DND-41 (cell line): ENCODE results near the gene EIF4EBP3.

Experiments
- ATAC-seq: fragments of 200-7000 bp; cut with Tn5 transposase; 3 replicates; pipeline ENCODE4 v1.9.1; 2021; ENCODE audit warnings: low read depth; ENCODE audit not compliant: insufficient read depth
- DNase-seq: peaks from one replicate; pipeline ENCODE4 v3.0.0-alpha.2; 2020
- H2AFZ ChIP-seq: 2 replicates; pipeline ENCODE4 v1.6.0; 2012; ENCODE audit warnings: low read depth, low read length
- H3K27ac ChIP-seq: 2 replicates; pipeline ENCODE4 v1.5.1; 2012; ENCODE audit warnings: low read length, inconsistent platforms
- H3K27me3 ChIP-seq: fragments of 200-600 bp; sonication (generic); 2 replicates; pipeline ENCODE4 v1.6.0; 2012; ENCODE audit warnings: low read length, mild to moderate bottlenecking, inconsistent platforms; ENCODE audit not compliant: insufficient read depth, poor library complexity
- H3K36me3 ChIP-seq: 2 replicates; pipeline ENCODE4 v1.5.1; 2012; ENCODE audit warnings: low read length, inconsistent platforms; ENCODE audit not compliant: insufficient read depth
- H3K4me1 ChIP-seq: 2 replicates; pipeline ENCODE4 v1.5.1; 2012; ENCODE audit warnings: mild to moderate bottlenecking, low read length; ENCODE audit not compliant: insufficient read depth
- H3K4me2 ChIP-seq: 2 replicates; pipeline ENCODE4 v1.6.0; 2012; ENCODE audit warnings: mild to moderate bottlenecking, moderate library complexity, low read length, inconsistent platforms; ENCODE audit not compliant: insufficient read depth
- H3K4me3 ChIP-seq, 2 experiments: fragments of 200-600 bp in 1 of 2; shearing (Covaris generic) in 1 of 2; 2 replicates each; pipeline ENCODE4 v1.5.1; 2012 to 2016; ENCODE audit warnings: inconsistent platforms in 2 of 2, low read length in 2 of 2, mild to moderate bottlenecking in 2 of 2, low read depth in 1 of 2, moderate library complexity in 1 of 2
- H3K79me2 ChIP-seq: 2 replicates; pipeline ENCODE4 v1.6.0; 2012; ENCODE audit warnings: low read length, inconsistent platforms; ENCODE audit not compliant: insufficient read depth
- H3K9ac ChIP-seq: 2 replicates; pipeline ENCODE4 v1.6.0; 2012; ENCODE audit warnings: low read depth, mild to moderate bottlenecking, inconsistent platforms, low read length, moderate library complexity
- H3K9me3 ChIP-seq: 2 replicates; pipeline ENCODE4 v1.5.1; 2012; ENCODE audit warnings: low read length, moderate library complexity, mild to moderate bottlenecking, inconsistent platforms; ENCODE audit not compliant: insufficient read depth, severe bottlenecking
- H4K20me1 ChIP-seq: 2 replicates; pipeline ENCODE4 v1.6.0; 2012; ENCODE audit warnings: low read length; ENCODE audit not compliant: insufficient read depth
- EZH2 ChIP-seq: IDR thresholded peaks from 3 replicates; pipeline ENCODE4 v1.6.1; 2012; ENCODE audit warnings: borderline replicate concordance, low read depth, mild to moderate bottlenecking, moderate library complexity, low read length, inconsistent platforms; ENCODE audit not compliant: severe bottlenecking
- TF ChIP-seq, protein P1 (sequence below): IDR thresholded peaks from 2 replicates; pipeline ENCODE4 v1.5.1; 2012; ENCODE audit warnings: borderline replicate concordance, low read length, moderate library complexity, mild to moderate bottlenecking; ENCODE audit not compliant: poor library complexity, severe bottlenecking; ENCODE audit errors: extremely low read depth

Gene EIF4EBP3

GRCh38 chr5:140568443-140569063, 21.1 kb downstream of the EIF4EBP3 start:
- Histone ChIP-seq H2AFZ (no peak overlapping the region), H3K4me1 (peaks cover 27% of the 10 kb centered on the region), H3K27ac (no peak overlapping the region), H3K9me3 (no peaks in the 10 kb centered on the region), H4K20me1 (0 out of 2 replicates have a peak, but pooled peaks cover 5% of the 10 kb centered on the region), H3K4me2 (no peak overlapping the region), H3K36me3 (peaks cover 35% of the 10 kb centered on the region), H3K9ac (no peak overlapping the region), H3K79me2 (peaks cover 35% of the 10 kb centered on the region), H3K27me3 (no peaks in the 10 kb centered on the region), H3K4me3 (no peak overlapping the region)
- no peak for TF ChIP-seq EZH2
- TF ChIP-seq, protein P1, sequence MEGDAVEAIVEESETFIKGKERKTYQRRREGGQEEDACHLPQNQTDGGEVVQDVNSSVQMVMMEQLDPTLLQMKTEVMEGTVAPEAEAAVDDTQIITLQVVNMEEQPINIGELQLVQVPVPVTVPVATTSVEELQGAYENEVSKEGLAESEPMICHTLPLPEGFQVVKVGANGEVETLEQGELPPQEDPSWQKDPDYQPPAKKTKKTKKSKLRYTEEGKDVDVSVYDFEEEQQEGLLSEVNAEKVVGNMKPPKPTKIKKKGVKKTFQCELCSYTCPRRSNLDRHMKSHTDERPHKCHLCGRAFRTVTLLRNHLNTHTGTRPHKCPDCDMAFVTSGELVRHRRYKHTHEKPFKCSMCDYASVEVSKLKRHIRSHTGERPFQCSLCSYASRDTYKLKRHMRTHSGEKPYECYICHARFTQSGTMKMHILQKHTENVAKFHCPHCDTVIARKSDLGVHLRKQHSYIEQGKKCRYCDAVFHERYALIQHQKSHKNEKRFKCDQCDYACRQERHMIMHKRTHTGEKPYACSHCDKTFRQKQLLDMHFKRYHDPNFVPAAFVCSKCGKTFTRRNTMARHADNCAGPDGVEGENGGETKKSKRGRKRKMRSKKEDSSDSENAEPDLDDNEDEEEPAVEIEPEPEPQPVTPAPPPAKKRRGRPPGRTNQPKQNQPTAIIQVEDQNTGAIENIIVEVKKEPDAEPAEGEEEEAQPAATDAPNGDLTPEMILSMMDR: no peak
- DNase-seq: no peak
- ATAC-seq: no peak

DNA sequence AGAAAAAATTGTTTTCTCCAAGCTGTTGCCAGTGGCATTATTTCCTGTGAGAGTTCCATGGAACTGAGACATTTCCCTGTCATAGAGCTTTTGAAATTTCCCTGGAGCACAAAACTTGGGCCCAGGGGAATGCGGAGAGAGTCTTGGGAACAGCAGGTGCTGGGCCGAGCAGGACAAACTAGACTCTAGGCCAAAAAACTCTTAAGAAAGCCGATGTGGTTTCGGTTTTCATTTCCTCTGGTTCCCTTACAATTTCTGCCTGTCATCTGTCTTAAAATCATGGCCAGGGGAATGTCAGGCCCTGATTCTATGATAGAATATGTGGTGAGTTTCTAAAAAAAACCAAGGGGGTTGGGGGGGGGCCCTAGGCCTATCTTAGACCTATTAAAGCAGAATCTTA, 21.7 kb downstream of the EIF4EBP3 start:
- H3K9me3 ChIP-seq: no peaks in the 10 kb centered on the region
- H3K36me3 ChIP-seq: peaks cover 35% of the 10 kb centered on the region
- no peak overlapping the region for H3K4me3 ChIP-seq
- H3K27me3 ChIP-seq: no peaks in the 10 kb centered on the region
- H3K79me2 ChIP-seq: peaks cover 29% of the 10 kb centered on the region
- ATAC-seq: no peak
- no peak overlapping the region for H3K27ac ChIP-seq
- TF ChIP-seq EZH2: no peak
- TF ChIP-seq, protein P1: no peak
- DNase-seq: no peak
- H2AFZ ChIP-seq: no peak overlapping the region
- H4K20me1 ChIP-seq: 0 out of 2 replicates have a peak, but pooled peaks cover 5% of the 10 kb centered on the region
- H3K9ac ChIP-seq: no peak overlapping the region
- H3K4me1 ChIP-seq: peaks cover 21% of the 10 kb centered on the region
- no peak overlapping the region for H3K4me2 ChIP-seq

GRCh38 chr5:140570058-140570457, 22.6 kb downstream of the EIF4EBP3 start:
- Histone ChIP-seq H3K4me3 (no peak overlapping the region), H3K79me2 (peaks cover 22% of the 10 kb centered on the region), H2AFZ (no peak overlapping the region), H3K4me1 (peaks cover 21% of the 10 kb centered on the region), H3K27ac (no peak overlapping the region), H3K27me3 (no peaks in the 10 kb centered on the region), H3K9me3 (no peaks in the 10 kb centered on the region), H3K9ac (no peak overlapping the region), H3K36me3 (peaks cover 35% of the 10 kb centered on the region), H3K4me2 (no peak overlapping the region), H4K20me1 (0 out of 2 replicates have a peak, but pooled peaks cover 5% of the 10 kb centered on the region)
- TF ChIP-seq EZH2: no peak
- TF ChIP-seq, protein P1: no peak
- ATAC-seq (no peak), DNase-seq (no peak)
